HepG2 (cell line): Measurements from ENCODE around the gene RNF222. TPM values are rescaled to one million over a fixed set of nuclear protein-coding genes. Genes with fewer than 3 reads are reported as not detected.

Experiments used
- HOXA9 ChIP-seq: sonication (generic); formaldehyde crosslinking; IDR thresholded peaks from 2 replicates; pipeline ENCODE4 v1.8.1; 2022; ENCODE audit warnings: missing genetic modification reagents, mild to moderate bottlenecking, moderate library complexity, borderline replicate concordance
- IKZF4 ChIP-seq: sonication (generic); formaldehyde crosslinking; IDR thresholded peaks from 2 replicates; pipeline ENCODE4 v1.5.1; 2020; ENCODE audit warnings: borderline replicate concordance, mild to moderate bottlenecking, low read depth, missing genetic modification reagents; ENCODE audit errors: not compliant biosample characterization
- ISL2 ChIP-seq: sonication (generic); formaldehyde crosslinking; IDR thresholded peaks from 2 replicates; pipeline ENCODE4 v1.5.0; 2020; ENCODE audit warnings: missing genetic modification reagents
- KLF16 ChIP-seq, 2 experiments: sonication (generic) in 1 of 2; formaldehyde crosslinking in 1 of 2; IDR thresholded peaks; 2 replicates each; pipeline versions ENCODE4 v1.6.1 to v1.8.0; 2016 to 2023; ENCODE audit warnings: missing genetic modification reagents in 2 of 2, missing compliant biosample characterization in 1 of 2
- MYNN ChIP-seq: sonication (generic); formaldehyde crosslinking; IDR thresholded peaks from 2 replicates; pipeline ENCODE4 v1.4.0; 2020; ENCODE audit warnings: mild to moderate bottlenecking, low read depth, missing genetic modification reagents
- NR2F2 ChIP-seq: IDR thresholded peaks from 2 replicates; pipeline ENCODE4 v1.6.1; 2012; ENCODE audit warnings: low read depth, inconsistent platforms, borderline replicate concordance
- SMYD3 ChIP-seq: sonication (generic); formaldehyde crosslinking; IDR thresholded peaks from 2 replicates; pipeline ENCODE4 v1.8.1; 2023; ENCODE audit warnings: mild to moderate bottlenecking, missing genetic modification reagents
- TAF1 ChIP-seq: sonication (generic); formaldehyde crosslinking; IDR thresholded peaks from 2 replicates; pipeline ENCODE4 v1.4.0; 2020; ENCODE audit warnings: missing genetic modification reagents
- TEAD3 ChIP-seq: optimal IDR thresholded peaks from 2 replicates; pipeline ENCODE3; 2016; ENCODE audit warnings: borderline replicate concordance
- YEATS2 ChIP-seq: sonication (generic); formaldehyde crosslinking; IDR thresholded peaks from 2 replicates; pipeline ENCODE4 v1.4.0; 2020; ENCODE audit warnings: missing genetic modification reagents, borderline replicate concordance
- ZFX ChIP-seq: sonication (generic); formaldehyde crosslinking; IDR thresholded peaks from 2 replicates; pipeline ENCODE4 v1.4.0; 2020; ENCODE audit warnings: mild to moderate bottlenecking, low read depth, missing genetic modification reagents, moderate library complexity
- ZNF430 ChIP-seq: sonication (generic); formaldehyde crosslinking; IDR thresholded peaks from 2 replicates; pipeline ENCODE4 v1.9.0; 2021; ENCODE audit warnings: mild to moderate bottlenecking, missing genetic modification reagents
- ZNF501 ChIP-seq: sonication (generic); formaldehyde crosslinking; IDR thresholded peaks from 2 replicates; pipeline ENCODE4 v1.5.1; 2020; ENCODE audit warnings: mild to moderate bottlenecking, moderate library complexity, missing genetic modification reagents
- ZNF558 ChIP-seq: sonication (generic); formaldehyde crosslinking; IDR thresholded peaks from 2 replicates; pipeline ENCODE4 v1.9.0; 2022; ENCODE audit warnings: mild to moderate bottlenecking, missing genetic modification reagents, borderline replicate concordance
- ZNF605 ChIP-seq: sonication (generic); formaldehyde crosslinking; IDR thresholded peaks from 2 replicates; pipeline ENCODE4 v1.8.0; 2022; ENCODE audit warnings: mild to moderate bottlenecking, missing genetic modification reagents
- ZNF607 ChIP-seq: sonication (generic); formaldehyde crosslinking; IDR thresholded peaks from 2 replicates; pipeline ENCODE4 v1.5.1; 2020; ENCODE audit warnings: missing genetic modification reagents, mild to moderate bottlenecking, borderline replicate concordance
- ZSCAN20 ChIP-seq: sonication (generic); formaldehyde crosslinking; IDR thresholded peaks from 2 replicates; pipeline ENCODE4 v1.4.0; 2020; ENCODE audit warnings: missing genetic modification reagents, mild to moderate bottlenecking, borderline replicate concordance
- polyA plus RNA-seq, 8 experiments: library from polyadenylated mRNA; depleted of rRNA in 3 of 8; stranded (reverse) in 7 of 8; unstranded in 1 of 8; fragments of >200 nt; fragmentation: Illumina TruSeq in 4 of 8; extraction: Trizol in 4 of 8; gene quantifications; 2 replicates each; pipeline versions ENCODE4 v1.2.1 to v1.2.3, GENCODE V29; 2011 to 2016; ENCODE audit warnings: low read depth in 4 of 8, missing spikeins in 1 of 8, mixed read lengths in 1 of 8; ENCODE audit not compliant: insufficient read depth in 1 of 8
- total RNA-seq, 5 experiments: library from RNA; depleted of rRNA; stranded (reverse); fragments of >200 nt; fragmentation: Illumina TruSeq; extraction: Trizol; gene quantifications; 2 replicates each; pipeline ENCODE4 v1.2.3, GENCODE V29; 2016; ENCODE audit warnings: low read depth in 1 of 5
- TF ChIP-seq, protein P1 (sequence below): sonication (generic); formaldehyde crosslinking; IDR thresholded peaks from 2 replicates; pipeline ENCODE4 v1.9.0; 2022; ENCODE audit warnings: missing genetic modification reagents, mild to moderate bottlenecking, borderline replicate concordance
- TF ChIP-seq, protein P2 (sequence below): sonication (generic); formaldehyde crosslinking; IDR thresholded peaks from 2 replicates; pipeline ENCODE4 v1.5.0; 2020; ENCODE audit warnings: missing genetic modification reagents
- TF ChIP-seq, protein P3 (sequence below): sonication (generic); formaldehyde crosslinking; IDR thresholded peaks from 2 replicates; pipeline ENCODE4 v1.4.0; 2020; ENCODE audit warnings: missing genetic modification reagents, borderline replicate concordance
- TF ChIP-seq, protein P4 (sequence below): sonication (generic); formaldehyde crosslinking; IDR thresholded peaks from 2 replicates; pipeline ENCODE4 v1.4.0; 2020; ENCODE audit warnings: missing genetic modification reagents

The RNF222 gene
- total and polyA plus RNA-seq, 2 of the 13 experiments (the other 11 are each of a cell fraction or from before 2014, with no cell fraction given), result not detected

DNA sequence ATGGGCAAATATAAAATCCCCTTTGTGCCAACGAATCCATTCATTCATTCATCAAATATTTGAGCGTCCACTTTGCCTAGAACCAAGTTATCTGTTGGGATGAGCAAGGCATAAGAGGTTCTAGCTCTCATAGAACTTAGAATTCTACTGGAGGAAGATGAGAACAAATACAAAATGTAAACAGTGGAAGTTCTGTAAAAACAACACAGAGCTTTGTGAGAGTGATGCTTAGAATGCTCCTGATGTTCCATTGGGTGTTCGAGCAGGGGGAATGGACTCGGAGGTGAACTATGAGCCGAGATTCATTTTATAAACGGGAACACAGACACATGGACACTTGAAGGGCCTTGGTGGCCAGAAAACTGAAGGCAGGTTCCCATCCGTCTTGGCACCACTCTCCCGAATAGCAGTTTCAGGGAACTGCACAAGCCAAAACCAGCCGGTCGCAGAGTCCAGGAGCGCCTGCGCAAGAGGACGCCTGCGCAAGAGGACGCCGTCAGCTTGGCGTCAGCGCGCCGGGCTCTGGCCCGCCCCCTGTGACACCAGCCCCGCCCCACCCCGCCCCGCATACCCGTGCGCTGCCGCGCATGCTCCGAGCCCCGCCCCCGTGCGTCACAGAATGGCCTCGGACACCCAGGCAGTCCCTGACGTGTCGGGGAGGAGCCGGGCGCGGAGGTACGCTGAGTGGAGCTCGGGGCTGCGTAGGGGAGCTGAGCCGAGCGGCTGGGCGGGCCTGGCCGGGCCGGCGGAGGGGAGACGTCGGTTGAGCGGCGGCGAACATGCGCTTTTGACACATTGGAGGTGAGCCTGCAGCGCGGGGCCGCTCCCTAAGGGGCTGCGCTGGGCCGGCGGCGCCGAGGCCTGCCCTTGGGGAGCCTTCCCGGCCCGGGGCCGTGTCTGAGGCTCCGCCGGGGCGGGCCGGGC, 37.9 kb upstream of the RNF222 start, which contains the start of gene NDEL1 (continued):
- TF ChIP-seq, protein P1, sequence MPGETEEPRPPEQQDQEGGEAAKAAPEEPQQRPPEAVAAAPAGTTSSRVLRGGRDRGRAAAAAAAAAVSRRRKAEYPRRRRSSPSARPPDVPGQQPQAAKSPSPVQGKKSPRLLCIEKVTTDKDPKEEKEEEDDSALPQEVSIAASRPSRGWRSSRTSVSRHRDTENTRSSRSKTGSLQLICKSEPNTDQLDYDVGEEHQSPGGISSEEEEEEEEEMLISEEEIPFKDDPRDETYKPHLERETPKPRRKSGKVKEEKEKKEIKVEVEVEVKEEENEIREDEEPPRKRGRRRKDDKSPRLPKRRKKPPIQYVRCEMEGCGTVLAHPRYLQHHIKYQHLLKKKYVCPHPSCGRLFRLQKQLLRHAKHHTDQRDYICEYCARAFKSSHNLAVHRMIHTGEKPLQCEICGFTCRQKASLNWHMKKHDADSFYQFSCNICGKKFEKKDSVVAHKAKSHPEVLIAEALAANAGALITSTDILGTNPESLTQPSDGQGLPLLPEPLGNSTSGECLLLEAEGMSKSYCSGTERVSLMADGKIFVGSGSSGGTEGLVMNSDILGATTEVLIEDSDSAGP, result peak; percentile 57; the same call in 1 of the 2 replicates
- TF ChIP-seq, protein P2, sequence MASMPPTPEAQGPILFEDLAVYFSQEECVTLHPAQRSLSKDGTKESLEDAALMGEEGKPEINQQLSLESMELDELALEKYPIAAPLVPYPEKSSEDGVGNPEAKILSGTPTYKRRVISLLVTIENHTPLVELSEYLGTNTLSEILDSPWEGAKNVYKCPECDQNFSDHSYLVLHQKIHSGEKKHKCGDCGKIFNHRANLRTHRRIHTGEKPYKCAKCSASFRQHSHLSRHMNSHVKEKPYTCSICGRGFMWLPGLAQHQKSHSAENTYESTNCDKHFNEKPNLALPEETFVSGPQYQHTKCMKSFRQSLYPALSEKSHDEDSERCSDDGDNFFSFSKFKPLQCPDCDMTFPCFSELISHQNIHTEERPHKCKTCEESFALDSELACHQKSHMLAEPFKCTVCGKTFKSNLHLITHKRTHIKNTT (CRISPR knock-in tag), result 0 out of 2 replicates have a peak, but pooled peaks have one; percentile 49
- TF ChIP-seq IKZF4 (CRISPR knock-in tag), result peak; percentile 67
- TF ChIP-seq, protein P3, sequence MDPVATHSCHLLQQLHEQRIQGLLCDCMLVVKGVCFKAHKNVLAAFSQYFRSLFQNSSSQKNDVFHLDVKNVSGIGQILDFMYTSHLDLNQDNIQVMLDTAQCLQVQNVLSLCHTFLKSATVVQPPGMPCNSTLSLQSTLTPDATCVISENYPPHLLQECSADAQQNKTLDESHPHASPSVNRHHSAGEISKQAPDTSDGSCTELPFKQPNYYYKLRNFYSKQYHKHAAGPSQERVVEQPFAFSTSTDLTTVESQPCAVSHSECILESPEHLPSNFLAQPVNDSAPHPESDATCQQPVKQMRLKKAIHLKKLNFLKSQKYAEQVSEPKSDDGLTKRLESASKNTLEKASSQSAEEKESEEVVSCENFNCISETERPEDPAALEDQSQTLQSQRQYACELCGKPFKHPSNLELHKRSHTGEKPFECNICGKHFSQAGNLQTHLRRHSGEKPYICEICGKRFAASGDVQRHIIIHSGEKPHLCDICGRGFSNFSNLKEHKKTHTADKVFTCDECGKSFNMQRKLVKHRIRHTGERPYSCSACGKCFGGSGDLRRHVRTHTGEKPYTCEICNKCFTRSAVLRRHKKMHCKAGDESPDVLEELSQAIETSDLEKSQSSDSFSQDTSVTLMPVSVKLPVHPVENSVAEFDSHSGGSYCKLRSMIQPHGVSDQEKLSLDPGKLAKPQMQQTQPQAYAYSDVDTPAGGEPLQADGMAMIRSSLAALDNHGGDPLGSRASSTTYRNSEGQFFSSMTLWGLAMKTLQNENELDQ (CRISPR knock-in tag), result no peak
- peak; percentile 37; the same call in 1 of the 2 replicates for TF ChIP-seq ZNF558 (CRISPR knock-in tag)
- TF ChIP-seq SMYD3 (CRISPR knock-in tag), result 0 out of 2 replicates have a peak, but pooled peaks have one; percentile 64
- peak; percentile 80 for TF ChIP-seq ISL2 (CRISPR knock-in tag)
- TF ChIP-seq HOXA9, result peak; percentile 61; the same call in 1 of the 2 replicates
- TF ChIP-seq ZNF607 (CRISPR knock-in tag), result 0 out of 2 replicates have a peak, but pooled peaks have one; percentile 38
- TF ChIP-seq MYNN (CRISPR knock-in tag), result no peak
- no peak for TF ChIP-seq NR2F2
- 0 out of 2 replicates have a peak, but pooled peaks have one; percentile 10 for TF ChIP-seq ZNF605 (CRISPR knock-in tag)
- peak; percentile 30; the same call in 1 of the 2 replicates for TF ChIP-seq ZNF501
- TF ChIP-seq ZNF430 (CRISPR knock-in tag), result peak; percentile 52; the same call in 1 of the 2 replicates
- TF ChIP-seq ZFX (CRISPR knock-in tag), result peak; percentile 96
- TF ChIP-seq ZSCAN20 (CRISPR knock-in tag), result peak; percentile 72
- peak in 1 of 2 experiments; percentile 73; a peak in 2 of 4 replicates for TF ChIP-seq KLF16 (CRISPR knock-in tag; IDR thresholded peaks at IDR 0.05)
- peak; percentile 61; the same call in 1 of the 2 replicates for TF ChIP-seq YEATS2
- TF ChIP-seq TEAD3 (CRISPR knock-in tag), result peak; percentile 30
- TF ChIP-seq TAF1 (CRISPR knock-in tag), result peak; percentile 95
- TF ChIP-seq, protein P4, sequence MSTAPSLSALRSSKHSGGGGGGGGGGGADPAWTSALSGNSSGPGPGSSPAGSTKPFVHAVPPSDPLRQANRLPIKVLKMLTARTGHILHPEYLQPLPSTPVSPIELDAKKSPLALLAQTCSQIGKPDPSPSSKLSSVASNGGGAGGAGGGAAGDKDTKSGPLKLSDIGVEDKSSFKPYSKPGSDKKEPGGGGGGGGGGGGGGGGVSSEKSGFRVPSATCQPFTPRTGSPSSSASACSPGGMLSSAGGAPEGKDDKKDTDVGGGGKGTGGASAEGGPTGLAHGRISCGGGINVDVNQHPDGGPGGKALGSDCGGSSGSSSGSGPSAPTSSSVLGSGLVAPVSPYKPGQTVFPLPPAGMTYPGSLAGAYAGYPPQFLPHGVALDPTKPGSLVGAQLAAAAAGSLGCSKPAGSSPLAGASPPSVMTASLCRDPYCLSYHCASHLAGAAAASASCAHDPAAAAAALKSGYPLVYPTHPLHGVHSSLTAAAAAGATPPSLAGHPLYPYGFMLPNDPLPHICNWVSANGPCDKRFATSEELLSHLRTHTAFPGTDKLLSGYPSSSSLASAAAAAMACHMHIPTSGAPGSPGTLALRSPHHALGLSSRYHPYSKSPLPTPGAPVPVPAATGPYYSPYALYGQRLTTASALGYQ, result no peak; the same call in 1 of the 2 replicates
